ENCODE measurements around the gene NR2C2. TPM values are rescaled to one million over a fixed set of nuclear protein-coding genes. Genes with fewer than 3 reads are reported as not detected.
A peak's percentile ranks its signal among the peaks of the same experiment; 100 is the strongest.

The NR2C2 gene
- total RNA-seq, 2 donors from 2014 or later, result 33.8 to 41.3 TPM

DNA sequence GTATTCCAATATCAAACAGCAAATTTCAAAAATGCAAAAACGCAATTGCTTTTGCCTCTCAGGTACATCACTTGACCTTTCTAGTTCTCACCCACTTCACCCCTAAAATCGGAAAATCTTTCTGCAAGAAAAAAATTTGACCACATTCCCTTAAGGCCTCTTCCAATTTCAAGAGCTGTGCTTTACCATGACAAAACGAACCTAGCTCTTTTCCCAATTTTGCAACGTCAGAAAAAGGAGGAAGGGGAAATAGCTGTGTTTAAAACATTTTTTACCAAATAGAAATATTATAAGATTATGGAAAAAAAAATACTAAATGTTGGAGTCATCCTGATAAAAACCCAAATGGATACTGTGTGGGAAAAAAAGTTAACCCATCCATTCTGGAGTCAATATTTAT lies 1.1 kb upstream of the NR2C2 start:
- no peaks in the 10 kb centered on the region for H3K36me3 ChIP-seq
- no peak for DNase-seq
- peak overlapping the region; percentile 99 for H3K27ac ChIP-seq
- peak overlapping the region; percentile 88 to 97 for H3K9ac ChIP-seq (ENCODE audit: low read depth in 2 of 2, low read length in 2 of 2)
- no peaks in the 10 kb centered on the region for H3K27me3 ChIP-seq
- H3K4me3 ChIP-seq, result peak overlapping the region; percentile 74
- intact Hi-C loops (cut with DNase I), result no loop called here
- TF ChIP-seq, protein P1, sequence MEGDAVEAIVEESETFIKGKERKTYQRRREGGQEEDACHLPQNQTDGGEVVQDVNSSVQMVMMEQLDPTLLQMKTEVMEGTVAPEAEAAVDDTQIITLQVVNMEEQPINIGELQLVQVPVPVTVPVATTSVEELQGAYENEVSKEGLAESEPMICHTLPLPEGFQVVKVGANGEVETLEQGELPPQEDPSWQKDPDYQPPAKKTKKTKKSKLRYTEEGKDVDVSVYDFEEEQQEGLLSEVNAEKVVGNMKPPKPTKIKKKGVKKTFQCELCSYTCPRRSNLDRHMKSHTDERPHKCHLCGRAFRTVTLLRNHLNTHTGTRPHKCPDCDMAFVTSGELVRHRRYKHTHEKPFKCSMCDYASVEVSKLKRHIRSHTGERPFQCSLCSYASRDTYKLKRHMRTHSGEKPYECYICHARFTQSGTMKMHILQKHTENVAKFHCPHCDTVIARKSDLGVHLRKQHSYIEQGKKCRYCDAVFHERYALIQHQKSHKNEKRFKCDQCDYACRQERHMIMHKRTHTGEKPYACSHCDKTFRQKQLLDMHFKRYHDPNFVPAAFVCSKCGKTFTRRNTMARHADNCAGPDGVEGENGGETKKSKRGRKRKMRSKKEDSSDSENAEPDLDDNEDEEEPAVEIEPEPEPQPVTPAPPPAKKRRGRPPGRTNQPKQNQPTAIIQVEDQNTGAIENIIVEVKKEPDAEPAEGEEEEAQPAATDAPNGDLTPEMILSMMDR (IDR thresholded peaks at IDR 0.05), result no peak
- no peaks in the 10 kb centered on the region for H3K9me3 ChIP-seq
- peaks cover 5% of the 10 kb centered on the region for H3K4me1 ChIP-seq

DNA sequence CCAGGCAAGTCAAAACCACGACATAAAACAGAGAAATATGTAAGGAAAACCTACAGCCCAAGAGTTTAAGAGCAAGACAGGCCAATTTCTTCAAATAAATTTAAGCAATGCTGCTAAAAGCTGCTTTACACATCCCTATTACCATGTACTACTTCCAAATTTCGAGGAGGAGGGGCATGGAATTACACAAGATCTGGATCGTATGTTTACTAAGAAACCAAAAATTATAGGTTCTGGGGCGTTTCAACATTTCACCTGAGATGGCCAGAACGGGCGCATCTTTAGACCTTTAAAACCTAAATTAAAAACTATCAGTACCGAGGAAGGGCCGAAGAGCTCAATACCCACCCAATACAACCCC lies 664 bp upstream of the NR2C2 start:
- Histone ChIP-seq H3K9ac (ENCODE audit: low read depth in 2 of 2, low read length in 2 of 2) (peak overlapping the region; percentile 88 to 97), H3K9me3 (no peaks in the 10 kb centered on the region), H3K36me3 (no peaks in the 10 kb centered on the region), H3K27me3 (no peaks in the 10 kb centered on the region), H3K27ac (peak overlapping the region; percentile 99), H3K4me1 (peaks cover 5% of the 10 kb centered on the region), H3K4me3 (peak overlapping the region; percentile 74)
- DNase-seq, result no peak
- TF ChIP-seq, protein P1 (IDR thresholded peaks at IDR 0.05), result no peak
- intact Hi-C loops (cut with DNase I), result no loop called here

DNA sequence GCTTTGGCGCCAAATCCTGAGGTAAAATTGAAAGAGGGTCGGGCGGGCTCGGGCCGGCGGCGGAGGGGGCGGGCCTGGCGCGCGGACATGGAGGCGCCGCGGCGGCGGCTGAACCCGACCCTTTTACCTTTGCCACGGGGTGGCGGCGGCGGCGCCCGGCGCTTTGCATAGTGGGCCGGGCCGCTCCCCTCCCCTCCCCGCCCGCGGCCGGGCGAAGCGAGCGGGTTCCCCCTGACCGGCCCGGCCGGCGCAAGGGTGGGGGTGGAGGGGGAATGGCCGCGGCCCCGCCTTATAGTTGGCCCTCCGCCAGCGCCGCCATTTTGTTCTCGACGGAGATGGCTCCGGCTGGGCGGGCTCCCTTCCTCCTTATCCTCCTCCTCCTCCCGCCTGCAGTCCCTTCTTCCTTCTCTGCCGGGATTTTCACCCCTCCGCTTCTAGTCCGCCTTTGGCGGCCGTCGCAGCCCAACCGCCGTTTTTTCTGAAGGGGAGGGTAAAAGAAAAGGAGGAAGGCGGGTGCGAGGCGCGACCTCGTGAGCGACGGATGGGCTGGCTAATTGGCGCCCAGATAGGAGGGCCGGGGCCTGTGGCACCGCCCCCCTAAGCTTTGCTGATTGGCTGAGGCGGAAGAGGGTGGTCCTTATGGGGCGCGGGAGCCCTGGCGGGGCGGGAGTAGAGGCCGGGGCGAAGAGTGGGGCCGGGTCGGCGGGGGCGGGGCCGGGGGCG lies 664 bp downstream of the NR2C2 start:
- Histone ChIP-seq H3K9ac (ENCODE audit: low read depth in 2 of 2, low read length in 2 of 2) (peak overlapping the region; percentile 68 to 89), H3K36me3 (no peaks in the 10 kb centered on the region)

DNA sequence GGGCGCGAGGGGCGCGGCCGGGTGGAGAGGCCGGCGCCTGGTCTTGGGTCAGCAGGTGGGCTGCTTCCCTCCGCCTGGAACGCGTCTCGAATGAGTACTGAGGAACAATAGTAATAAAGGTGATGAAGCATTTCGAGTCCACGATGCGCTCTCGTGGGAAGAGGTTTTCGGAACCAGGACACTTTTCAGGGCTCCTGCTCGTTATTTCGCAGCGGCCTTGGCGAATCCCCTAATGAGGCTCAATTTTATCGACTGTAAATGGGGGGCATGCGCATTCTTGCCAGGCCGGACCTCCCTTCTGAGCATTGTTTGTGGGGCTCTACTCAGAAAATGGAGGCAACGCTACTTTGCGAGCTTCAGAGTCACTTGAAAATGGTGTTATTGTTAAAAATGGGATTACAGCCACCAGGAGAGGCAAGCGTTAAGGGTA lies 1.2 kb downstream of the NR2C2 start:
- Histone ChIP-seq H3K36me3 (no peaks in the 10 kb centered on the region), H3K27me3 (no peaks in the 10 kb centered on the region), H3K4me1 (peaks cover 5% of the 10 kb centered on the region), H3K27ac (peak overlapping the region; percentile 99), H3K9me3 (no peaks in the 10 kb centered on the region), H3K4me3 (peak overlapping the region; percentile 74), H3K9ac (ENCODE audit: low read depth in 2 of 2, low read length in 2 of 2) (peak overlapping the region; percentile 57 to 88)
- intact Hi-C loops (cut with DNase I), result no loop called here
- DNase-seq, result no peak
- TF ChIP-seq, protein P1 (IDR thresholded peaks at IDR 0.05), result no peak

More for the DNA sequence above, 664 bp downstream of the NR2C2 start:
- Histone ChIP-seq H3K4me3 (peak overlapping the region; percentile 74), H3K27ac (peak overlapping the region; percentile 99), H3K4me1 (peaks cover 5% of the 10 kb centered on the region), H3K27me3 (no peaks in the 10 kb centered on the region), H3K9me3 (no peaks in the 10 kb centered on the region)
- DNase-seq, result peak; percentile 98
- TF ChIP-seq, protein P1 (IDR thresholded peaks at IDR 0.05), result no peak
- intact Hi-C loops (cut with DNase I), result no loop called here

DNA sequence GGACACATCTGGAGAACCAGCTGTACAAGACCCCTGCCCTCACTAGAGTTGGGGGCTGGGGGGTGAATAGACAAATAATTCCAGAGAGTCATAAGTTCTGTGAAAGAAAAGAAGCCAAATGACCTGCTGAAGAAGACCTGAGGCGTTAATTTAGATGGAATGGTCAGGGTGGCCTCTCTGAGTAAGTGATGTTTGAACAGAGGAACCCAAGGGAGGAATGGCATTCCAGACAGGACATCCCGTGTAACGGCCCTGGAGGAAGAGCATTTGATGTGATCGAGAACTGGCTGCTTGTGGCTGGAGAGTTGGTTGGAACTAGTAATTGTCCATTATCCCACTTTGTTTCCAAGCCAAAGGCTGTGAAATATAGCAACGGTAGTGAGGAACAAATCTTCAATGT lies 1.7 kb downstream of the NR2C2 start:
- Histone ChIP-seq H3K27ac (peak overlapping the region; percentile 99), H3K4me3 (peak overlapping the region; percentile 74), H3K4me1 (peaks cover 5% of the 10 kb centered on the region), H3K9ac (ENCODE audit: low read depth in 2 of 2, low read length in 2 of 2) (peak overlapping the region; percentile 57 to 88), H3K9me3 (no peaks in the 10 kb centered on the region), H3K27me3 (no peaks in the 10 kb centered on the region), H3K36me3 (no peaks in the 10 kb centered on the region)
- TF ChIP-seq, protein P1 (IDR thresholded peaks at IDR 0.05), result no peak
- no peak for DNase-seq
- intact Hi-C loops (cut with DNase I), result no loop called here
